Activated naive CD8-positive, alpha-beta T cell (primary cell): ENCODE data around the gene GHRL.
"Not testable (repeated sequence)": the region's sequence is repeated elsewhere in the genome, so short reads cannot be mapped to it uniquely, and the experiment has no call there.

Source experiments
- H3K27ac Mint-ChIP-seq: one replicate; pipeline ENCODE4 v1.8.0; 2021; ENCODE audit warnings: mixed read lengths
- H3K27me3 Mint-ChIP-seq: one replicate; pipeline ENCODE4 v1.8.0; 2021; ENCODE audit warnings: mixed read lengths
- H3K36me3 Mint-ChIP-seq: one replicate; pipeline ENCODE4 v1.8.0; 2021; ENCODE audit warnings: mixed read lengths
- H3K4me1 Mint-ChIP-seq: one replicate; pipeline ENCODE4 v1.8.0; 2021; ENCODE audit warnings: low read depth, mixed read lengths
- H3K4me3 Mint-ChIP-seq: one replicate; pipeline ENCODE4 v1.8.0; 2021; ENCODE audit warnings: mild to moderate bottlenecking, mixed read lengths
- H3K9me3 Mint-ChIP-seq: one replicate; pipeline ENCODE4 v1.8.0; 2021; ENCODE audit warnings: low read depth, mixed read lengths

Gene GHRL

GRCh38 chr3:10280177-10280529, 12.6 kb downstream of the GHRL start:
- Mint-ChIP-seq H3K36me3 (no peaks in the 10 kb centered on the region), H3K27ac (peak overlapping the region; percentile 16), H3K4me3 (no peak overlapping the region), H3K27me3 (no peaks in the 10 kb centered on the region), H3K9me3 (no peaks in the 10 kb centered on the region), H3K4me1 (peaks cover 39% of the 10 kb centered on the region)

GRCh38 chr3:10279384-10280176, 13.2 kb downstream of the GHRL start:
- Mint-ChIP-seq H3K4me3 (no peak overlapping the region), H3K27me3 (no peaks in the 10 kb centered on the region), H3K27ac (peak overlapping the region; percentile 16), H3K9me3 (no peaks in the 10 kb centered on the region), H3K4me1 (peaks cover 36% of the 10 kb centered on the region), H3K36me3 (no peaks in the 10 kb centered on the region)

GRCh38 chr3:10278501-10278900, 14.2 kb downstream of the GHRL start:
- no peaks in the 10 kb centered on the region for H3K9me3 Mint-ChIP-seq
- no peaks in the 10 kb centered on the region for H3K27me3 Mint-ChIP-seq
- no peaks in the 10 kb centered on the region for H3K36me3 Mint-ChIP-seq
- H3K4me1 Mint-ChIP-seq, result peaks cover 35% of the 10 kb centered on the region
- H3K4me3 Mint-ChIP-seq, result no peak overlapping the region
- no peak overlapping the region for H3K27ac Mint-ChIP-seq

GRCh38 chr3:10277115-10277625, 15.6 kb downstream of the GHRL start:
- Mint-ChIP-seq H3K36me3 (no peaks in the 10 kb centered on the region), H3K9me3 (no peaks in the 10 kb centered on the region), H3K27me3 (no peaks in the 10 kb centered on the region), H3K27ac (no peak overlapping the region), H3K4me3 (no peak overlapping the region), H3K4me1 (peaks cover 38% of the 10 kb centered on the region)

- H3K27me3 Mint-ChIP-seq, result no peaks in the 10 kb centered on the region
- H3K4me1 Mint-ChIP-seq, result peaks cover 44% of the 10 kb centered on the region
- H3K9me3 Mint-ChIP-seq, result no peaks in the 10 kb centered on the region
- H3K4me3 Mint-ChIP-seq, result peak overlapping the region; percentile 53
- H3K36me3 Mint-ChIP-seq, result no peaks in the 10 kb centered on the region
- H3K27ac Mint-ChIP-seq, result no peak overlapping the region
Observed at GRCh38 chr3:10274601-10275000, 18.1 kb downstream of the GHRL start.

GRCh38 chr3:10273702-10274305, 18.9 kb downstream of the GHRL start:
- no peaks in the 10 kb centered on the region for H3K27me3 Mint-ChIP-seq
- H3K4me3 Mint-ChIP-seq, result peak overlapping the region; percentile 57
- no peaks in the 10 kb centered on the region for H3K36me3 Mint-ChIP-seq
- no peaks in the 10 kb centered on the region for H3K9me3 Mint-ChIP-seq
- H3K27ac Mint-ChIP-seq, result no peak overlapping the region
- H3K4me1 Mint-ChIP-seq, result peaks cover 45% of the 10 kb centered on the region

- Mint-ChIP-seq H3K27me3 (no peaks in the 10 kb centered on the region), H3K4me1 (peaks cover 52% of the 10 kb centered on the region), H3K36me3 (no peaks in the 10 kb centered on the region), H3K9me3 (no peaks in the 10 kb centered on the region), H3K27ac (peak overlapping the region; percentile 2), H3K4me3 (peak overlapping the region; percentile 57)
Observed at GRCh38 chr3:10272977-10273376, 19.8 kb downstream of the GHRL start.

- H3K36me3 Mint-ChIP-seq, H3K9me3 Mint-ChIP-seq, H3K27ac Mint-ChIP-seq, H3K27me3 Mint-ChIP-seq, H3K4me3 Mint-ChIP-seq: not testable (repeated sequence)
- H3K4me1 Mint-ChIP-seq, result peaks cover 58% of the 10 kb centered on the region
Observed at GRCh38 chr3:10272476-10272875, 20.3 kb downstream of the GHRL start.

- peaks cover 75% of the 10 kb centered on the region for H3K4me1 Mint-ChIP-seq
- no peaks in the 10 kb centered on the region for H3K9me3 Mint-ChIP-seq
- peaks cover 9% of the 10 kb centered on the region for H3K36me3 Mint-ChIP-seq
- no peak overlapping the region for H3K27ac Mint-ChIP-seq
- H3K4me3 Mint-ChIP-seq, result no peak overlapping the region
- H3K27me3 Mint-ChIP-seq, result no peaks in the 10 kb centered on the region
Observed at GRCh38 chr3:10269443-10269842, 23.3 kb downstream of the GHRL start.

- peak overlapping the region; percentile 28 for H3K27ac Mint-ChIP-seq
- peak overlapping the region; percentile 20 for H3K4me3 Mint-ChIP-seq
- peaks cover 75% of the 10 kb centered on the region for H3K4me1 Mint-ChIP-seq
- no peaks in the 10 kb centered on the region for H3K9me3 Mint-ChIP-seq
- peaks cover 12% of the 10 kb centered on the region for H3K36me3 Mint-ChIP-seq
- no peaks in the 10 kb centered on the region for H3K27me3 Mint-ChIP-seq
Observed at GRCh38 chr3:10268930-10269329, 23.8 kb downstream of the GHRL start.

GRCh38 chr3:10268116-10268515, 24.6 kb downstream of the GHRL start:
- Mint-ChIP-seq H3K4me3 (no peak overlapping the region), H3K4me1 (peaks cover 76% of the 10 kb centered on the region), H3K36me3 (peaks cover 16% of the 10 kb centered on the region), H3K27me3 (no peaks in the 10 kb centered on the region), H3K27ac (no peak overlapping the region), H3K9me3 (no peaks in the 10 kb centered on the region)

- Mint-ChIP-seq H3K4me3 (peak overlapping the region; percentile 66), H3K36me3 (peaks cover 20% of the 10 kb centered on the region), H3K4me1 (peaks cover 78% of the 10 kb centered on the region)
- H3K27ac Mint-ChIP-seq, H3K27me3 Mint-ChIP-seq, H3K9me3 Mint-ChIP-seq: not testable (repeated sequence)
Observed at GRCh38 chr3:10266936-10267335, 25.8 kb downstream of the GHRL start.

GRCh38 chr3:10265833-10266232, 26.9 kb downstream of the GHRL start:
- no peaks in the 10 kb centered on the region for H3K9me3 Mint-ChIP-seq
- H3K36me3 Mint-ChIP-seq, result peaks cover 22% of the 10 kb centered on the region
- peak overlapping the region; percentile 66 for H3K4me3 Mint-ChIP-seq
- H3K27me3 Mint-ChIP-seq, result no peaks in the 10 kb centered on the region
- H3K4me1 Mint-ChIP-seq, result peaks cover 80% of the 10 kb centered on the region
- H3K27ac Mint-ChIP-seq, result peak overlapping the region; percentile 73

- H3K27ac Mint-ChIP-seq, result peak overlapping the region; percentile 97
- H3K36me3 Mint-ChIP-seq, result peaks cover 22% of the 10 kb centered on the region
- H3K27me3 Mint-ChIP-seq, result no peaks in the 10 kb centered on the region
- H3K4me3 Mint-ChIP-seq, result peak overlapping the region; percentile 90
- peaks cover 84% of the 10 kb centered on the region for H3K4me1 Mint-ChIP-seq
- no peaks in the 10 kb centered on the region for H3K9me3 Mint-ChIP-seq
Observed at GRCh38 chr3:10263646-10264363, 28.9 kb downstream of the GHRL start.

GRCh38 chr3:10262027-10262426, 30.7 kb downstream of the GHRL start:
- peaks cover 75% of the 10 kb centered on the region for H3K4me1 Mint-ChIP-seq
- H3K36me3 Mint-ChIP-seq, result peaks cover 16% of the 10 kb centered on the region
- no peaks in the 10 kb centered on the region for H3K27me3 Mint-ChIP-seq
- H3K9me3 Mint-ChIP-seq, result no peaks in the 10 kb centered on the region
- peak overlapping the region; percentile 34 for H3K4me3 Mint-ChIP-seq
- peak overlapping the region; percentile 97 for H3K27ac Mint-ChIP-seq
